Hematopoietic multipotent progenitor cell (in vitro differentiated cells): Measurements from ENCODE around the gene MYOM3. TPM values are rescaled to one million over a fixed set of nuclear protein-coding genes. Genes with fewer than 3 reads are reported as not detected.

ENCODE experiments used
- DNase-seq, 3 donors: peaks; one replicate each; pipeline ENCODE4 v3.0.0-alpha.2; 2011 to 2015; ENCODE audit warnings: low read depth in 2 of 3, low spot score in 2 of 3
- total RNA-seq: library from RNA; depleted of rRNA; stranded (reverse); fragments of >200 nt; gene quantifications from one replicate; pipeline ENCODE4 v1.2.3, GENCODE V29; 2012

Gene MYOM3
- total RNA-seq, 1 donor = not detected

GRCh38 chr1:24117722-24118409, 5.9 kb upstream of the MYOM3 start:
- DNase-seq = no peak

GRCh38 chr1:24117132-24117531, 5.2 kb upstream of the MYOM3 start:
- no peak for DNase-seq

- no peak for DNase-seq
These were observed 2.8 kb upstream of the MYOM3 start for GRCh38 chr1:24114753-24115152.

GRCh38 chr1:24113641-24114033, 1.7 kb upstream of the MYOM3 start:
- no peak for DNase-seq

GRCh38 chr1:24111262-24111995, 506 bp downstream of the MYOM3 start:
- no peak for DNase-seq

DNA sequence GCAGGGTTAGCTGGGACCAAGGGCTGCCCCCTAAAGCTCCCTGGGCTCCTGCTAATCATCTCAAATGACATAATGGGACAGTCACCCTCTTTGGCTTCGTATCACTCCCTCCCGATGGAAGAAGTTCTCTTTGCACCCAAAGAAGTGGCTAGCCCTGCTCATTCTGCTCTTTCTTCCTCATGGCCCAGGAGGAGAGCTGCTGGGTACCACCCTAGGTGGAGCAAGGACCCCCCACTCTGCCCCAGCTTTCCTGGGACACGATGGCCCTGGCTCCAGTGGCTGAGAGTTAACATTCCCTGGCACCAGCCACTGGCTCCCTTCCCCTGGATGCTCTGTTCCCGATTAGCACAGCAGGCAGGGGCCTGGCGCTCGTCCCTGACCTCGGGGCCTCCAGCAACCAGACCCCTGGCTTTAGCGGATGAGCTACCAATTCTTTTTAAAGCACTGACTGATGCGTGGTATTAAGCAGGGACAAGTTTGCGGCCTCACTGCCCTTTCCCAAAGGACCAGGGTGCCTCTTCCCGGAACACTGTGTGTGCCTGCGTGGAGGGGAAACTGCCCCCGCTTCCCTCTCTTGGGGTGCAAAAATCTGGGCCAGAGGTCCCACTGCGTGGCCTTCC, 1.2 kb downstream of the MYOM3 start:
- DNase-seq = no peak

GRCh38 chr1:24109686-24110475, 2.1 kb downstream of the MYOM3 start:
- no peak for DNase-seq

DNA sequence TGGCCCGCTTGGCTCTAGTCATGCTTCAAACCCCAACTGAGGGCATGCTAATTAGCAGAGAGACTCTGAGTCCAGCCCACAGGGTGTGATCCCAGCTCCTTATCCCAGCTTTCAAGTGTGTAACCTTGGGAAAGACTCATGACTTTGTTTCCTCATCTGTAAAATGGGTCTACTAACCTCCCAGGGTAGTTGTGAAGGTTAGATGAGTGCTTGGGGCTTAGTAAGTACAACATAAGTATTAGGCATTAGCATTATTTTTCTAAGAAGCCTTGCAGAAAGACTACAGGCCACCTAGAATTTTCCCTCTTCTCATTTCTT, 2.8 kb downstream of the MYOM3 start:
- DNase-seq = no peak

- DNase-seq = no peak
These were observed 3.4 kb downstream of the MYOM3 start for GRCh38 chr1:24108334-24109165.

GRCh38 chr1:24107462-24108138, 4.3 kb downstream of the MYOM3 start:
- no peak for DNase-seq

GRCh38 chr1:24105368-24106160, 6.4 kb downstream of the MYOM3 start:
- no peak for DNase-seq

- no peak for DNase-seq
These were observed 7.1 kb downstream of the MYOM3 start for GRCh38 chr1:24104854-24105253.

DNA sequence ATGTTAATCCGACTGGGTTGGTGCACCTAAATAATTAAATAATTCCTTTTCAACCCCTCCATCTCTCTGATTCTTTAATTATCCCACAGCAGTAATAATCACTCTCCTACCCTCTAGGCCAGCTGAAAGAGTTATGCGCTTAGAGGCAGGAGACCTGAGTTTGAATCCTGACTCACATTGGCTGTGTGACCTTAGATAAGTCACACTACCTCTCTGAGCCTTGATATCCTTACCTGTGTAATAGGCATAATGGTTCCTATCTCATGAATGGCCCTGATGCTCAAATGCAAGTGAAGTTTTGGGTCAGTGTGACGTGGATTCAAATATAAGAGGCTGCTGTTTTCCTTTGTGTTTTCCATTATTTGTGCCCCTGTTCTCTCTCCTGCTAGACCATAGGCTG, 8.1 kb downstream of the MYOM3 start:
- no peak for DNase-seq

DNA sequence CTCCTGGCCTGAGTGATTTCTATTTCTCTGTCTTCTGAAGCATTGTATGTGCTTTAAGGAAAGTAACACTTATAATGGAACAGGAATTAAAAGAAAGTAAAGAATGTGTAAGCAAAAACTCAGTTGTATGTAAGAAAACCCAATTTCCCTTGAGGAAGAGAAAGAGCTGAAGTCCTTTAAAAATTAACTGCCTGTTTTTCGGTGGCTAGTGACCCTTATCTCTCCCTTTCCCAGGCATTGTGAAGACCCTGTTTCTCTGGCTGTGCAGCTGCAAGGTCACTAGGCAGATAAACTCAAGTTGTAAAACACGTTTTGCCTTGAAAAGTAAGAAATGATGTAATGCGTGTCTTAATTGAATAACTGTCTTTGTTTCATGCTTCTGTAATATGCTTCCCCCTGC, 8.5 kb downstream of the MYOM3 start:
- DNase-seq = no peak

DNA sequence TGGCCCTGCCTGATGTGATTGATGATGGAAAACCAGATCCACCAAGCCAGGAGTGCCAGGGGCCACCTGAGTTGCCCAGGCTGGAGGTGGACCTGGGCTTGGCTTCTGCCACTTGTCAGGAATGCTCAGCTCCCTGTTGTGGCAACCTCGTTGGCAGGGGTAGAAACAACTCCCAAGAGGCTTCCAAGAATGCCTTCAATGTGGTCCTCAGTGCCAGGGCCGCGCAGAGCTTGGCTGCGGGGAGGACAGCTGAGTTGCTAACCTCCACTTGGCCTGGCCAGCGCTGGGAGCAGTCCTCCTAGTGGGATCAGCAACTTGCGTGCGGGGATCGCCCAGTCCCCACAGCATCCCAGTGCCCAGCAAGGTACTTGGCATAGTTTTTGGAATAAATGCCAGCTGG, 9.0 kb downstream of the MYOM3 start:
- DNase-seq = no peak

GRCh38 chr1:24101796-24102586, 9.9 kb downstream of the MYOM3 start:
- no peak for DNase-seq

- DNase-seq = no peak
These were observed 10.8 kb downstream of the MYOM3 start for GRCh38 chr1:24100945-24101737.
